ENCODE data around the gene AKR1C2.
A peak's percentile ranks its signal among the peaks of the same experiment; 100 is the strongest.
"Not testable (repeated sequence)": the region's sequence is repeated elsewhere in the genome, so short reads cannot be mapped to it uniquely, and the experiment has no call there.

Gene AKR1C2

DNA sequence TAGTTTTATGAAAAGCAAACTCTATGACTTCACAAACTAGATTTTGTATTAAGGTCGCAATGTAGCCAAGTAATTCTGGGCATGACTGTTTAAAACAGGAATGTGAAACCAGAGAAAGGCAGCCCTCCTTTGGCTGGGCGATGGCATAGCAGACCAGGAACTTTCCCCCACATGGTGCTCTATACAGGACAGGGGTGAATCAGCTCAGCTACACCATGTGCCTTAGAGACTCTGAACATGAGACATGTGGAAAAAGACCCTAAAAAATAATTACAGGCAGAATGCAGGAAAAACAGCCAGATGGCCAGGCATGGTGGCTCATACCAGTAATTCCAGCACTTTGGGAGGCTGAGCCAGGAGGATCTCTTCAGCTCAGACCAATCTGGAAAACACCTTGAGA is 60.7 kb downstream of the AKR1C2 start:
- DNase-seq (ENCODE audit: low read depth in 2 of 2): peak; percentile 74 to 86
- TF ChIP-seq, protein P1, sequence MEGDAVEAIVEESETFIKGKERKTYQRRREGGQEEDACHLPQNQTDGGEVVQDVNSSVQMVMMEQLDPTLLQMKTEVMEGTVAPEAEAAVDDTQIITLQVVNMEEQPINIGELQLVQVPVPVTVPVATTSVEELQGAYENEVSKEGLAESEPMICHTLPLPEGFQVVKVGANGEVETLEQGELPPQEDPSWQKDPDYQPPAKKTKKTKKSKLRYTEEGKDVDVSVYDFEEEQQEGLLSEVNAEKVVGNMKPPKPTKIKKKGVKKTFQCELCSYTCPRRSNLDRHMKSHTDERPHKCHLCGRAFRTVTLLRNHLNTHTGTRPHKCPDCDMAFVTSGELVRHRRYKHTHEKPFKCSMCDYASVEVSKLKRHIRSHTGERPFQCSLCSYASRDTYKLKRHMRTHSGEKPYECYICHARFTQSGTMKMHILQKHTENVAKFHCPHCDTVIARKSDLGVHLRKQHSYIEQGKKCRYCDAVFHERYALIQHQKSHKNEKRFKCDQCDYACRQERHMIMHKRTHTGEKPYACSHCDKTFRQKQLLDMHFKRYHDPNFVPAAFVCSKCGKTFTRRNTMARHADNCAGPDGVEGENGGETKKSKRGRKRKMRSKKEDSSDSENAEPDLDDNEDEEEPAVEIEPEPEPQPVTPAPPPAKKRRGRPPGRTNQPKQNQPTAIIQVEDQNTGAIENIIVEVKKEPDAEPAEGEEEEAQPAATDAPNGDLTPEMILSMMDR (IDR thresholded peaks at IDR 0.05; ENCODE audit: low read depth, low read length): peak; percentile 10
- H3K4me3 ChIP-seq (replicated peaks in 1 of 2; ENCODE audit: low read depth in 2 of 2, low read length in 2 of 2): not testable (repeated sequence)

DNA sequence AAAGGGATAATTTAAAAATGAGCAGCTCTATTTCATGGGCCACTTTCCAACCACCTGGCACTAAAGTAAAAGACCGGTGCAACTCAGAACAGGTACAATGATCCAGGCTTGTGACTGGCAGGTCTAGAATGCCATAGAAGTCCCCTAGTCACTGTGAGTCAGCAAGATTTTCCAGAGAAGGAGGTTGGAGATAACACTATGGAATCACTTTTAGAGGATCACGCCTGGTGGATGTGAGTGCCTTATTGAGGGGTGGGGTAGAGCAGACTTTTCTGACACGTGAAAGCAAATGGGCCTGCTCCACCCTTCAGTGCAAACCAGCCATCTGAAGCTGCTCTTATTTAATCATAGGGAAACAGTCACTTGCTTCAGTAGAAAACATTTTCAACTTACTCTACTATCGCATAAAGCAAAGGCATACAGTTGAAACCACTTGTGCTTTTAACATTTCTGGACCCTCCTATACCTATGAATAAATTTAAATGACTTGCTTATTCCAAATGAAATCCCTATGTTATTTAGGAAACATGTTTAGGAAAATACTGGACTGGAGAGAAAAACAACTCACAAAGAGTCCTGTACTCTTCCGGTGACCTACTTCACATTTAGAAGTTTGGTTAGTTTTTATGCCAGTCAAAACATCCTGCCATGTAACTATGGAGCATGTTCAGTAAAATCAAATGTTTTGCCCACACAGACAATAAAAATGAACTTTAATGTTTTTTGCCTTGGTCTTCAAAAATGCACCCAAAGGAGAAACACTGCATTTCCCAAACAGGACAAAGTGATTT is 61.9 kb downstream of the AKR1C2 start:
- TF ChIP-seq, protein P1 (IDR thresholded peaks at IDR 0.05; ENCODE audit: low read depth, low read length): no peak
- H3K4me3 ChIP-seq (replicated peaks in 1 of 2; ENCODE audit: low read depth in 2 of 2, low read length in 2 of 2): no peak overlapping the region
- peak in 1 of 2 donors; percentile 53 for DNase-seq (ENCODE audit: low read depth in 2 of 2)

DNA sequence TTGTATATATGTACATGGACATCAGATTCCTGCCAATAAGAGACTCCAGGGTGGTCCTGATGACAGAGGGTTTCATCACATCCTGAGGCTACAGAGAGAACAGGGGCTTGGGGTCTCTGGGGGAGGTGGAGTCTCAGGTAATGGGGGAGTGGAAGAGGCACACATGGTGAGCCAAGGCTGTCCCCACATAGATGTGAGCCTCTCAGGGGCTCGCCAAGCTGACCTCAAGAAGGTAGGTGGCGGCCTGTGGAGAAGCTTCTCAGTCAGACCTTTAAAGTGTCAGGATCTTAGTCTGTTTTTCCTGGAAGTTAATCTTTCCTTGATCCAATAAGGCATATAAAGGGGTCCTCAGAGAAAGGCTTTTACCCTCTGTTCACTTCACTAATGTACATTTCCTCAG is 62.7 kb downstream of the AKR1C2 start:
- DNase-seq (ENCODE audit: low read depth in 2 of 2); H3K4me3 ChIP-seq (replicated peaks in 1 of 2; ENCODE audit: low read depth in 2 of 2, low read length in 2 of 2): not testable (repeated sequence)

DNA sequence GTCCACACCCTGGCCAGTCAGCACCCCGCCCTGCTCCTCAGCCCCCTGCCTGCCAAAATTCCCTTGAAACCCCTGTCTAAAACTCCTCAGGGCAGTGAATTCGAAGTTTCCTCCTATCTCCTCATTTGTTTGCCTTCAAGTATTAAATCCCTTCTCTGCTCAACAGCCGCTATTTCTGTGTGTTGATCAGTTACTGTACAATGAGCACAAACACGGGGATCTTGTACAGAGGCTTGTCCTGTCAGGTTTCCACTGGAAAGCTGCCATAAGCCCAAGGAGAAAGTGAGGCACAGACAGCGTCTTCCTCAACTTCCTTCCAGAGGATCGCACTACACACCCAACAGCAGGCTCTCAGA is 63.6 kb downstream of the AKR1C2 start:
- not testable (repeated sequence) for DNase-seq (ENCODE audit: low read depth in 2 of 2); H3K4me3 ChIP-seq (replicated peaks in 1 of 2; ENCODE audit: low read depth in 2 of 2, low read length in 2 of 2)

DNA sequence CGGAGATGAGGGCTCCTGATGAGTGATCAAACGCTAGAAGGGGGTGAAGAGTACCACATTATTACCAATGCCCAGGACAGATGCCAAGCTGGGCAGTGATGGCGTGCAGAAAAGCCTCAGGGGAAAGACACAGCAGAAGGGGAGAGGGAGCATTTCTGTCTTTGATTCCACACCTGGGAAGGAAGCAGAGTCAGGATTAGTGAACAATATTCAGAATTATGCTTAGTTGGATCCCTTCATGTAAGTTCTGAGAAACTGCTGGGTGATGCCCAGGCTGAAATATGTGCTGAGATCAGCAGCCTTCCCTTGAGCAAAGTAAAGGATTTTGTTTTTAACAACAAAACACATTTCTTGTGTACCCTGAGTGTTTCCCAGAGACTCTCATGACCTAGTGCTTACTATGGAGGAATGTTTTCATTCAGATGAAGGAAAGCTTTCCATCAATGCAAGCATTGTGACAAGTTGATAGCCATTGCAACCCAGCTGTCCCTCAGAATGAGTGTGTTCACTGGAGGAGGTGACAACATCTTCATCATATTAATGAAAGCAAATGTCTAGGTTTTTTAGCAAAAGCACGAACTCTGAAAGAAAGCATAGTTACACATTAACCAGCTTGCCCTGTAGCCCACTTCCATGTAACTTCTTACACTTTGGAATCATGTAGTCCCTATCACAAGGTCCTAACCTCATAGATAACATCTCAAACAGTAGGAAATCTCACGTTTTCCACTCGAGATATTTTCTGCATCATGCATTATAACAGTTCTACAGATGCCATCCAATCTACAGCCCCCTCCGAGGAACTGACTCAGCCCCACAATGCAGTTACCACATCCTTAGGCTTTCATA is 64.2 kb downstream of the AKR1C2 start:
- DNase-seq (ENCODE audit: low read depth in 2 of 2): peak in 1 of 2 donors; percentile 59
- H3K4me3 ChIP-seq (replicated peaks in 1 of 2; ENCODE audit: low read depth in 2 of 2, low read length in 2 of 2): no peak overlapping the region
- TF ChIP-seq, protein P1 (IDR thresholded peaks at IDR 0.05; ENCODE audit: low read depth, low read length): no peak

Measured in cardiac fibroblast (primary cell).